Activated T-cell treated with anti-CD3 and anti-CD28 coated beads, Interleukin-2, amount 50 U/mL, for 1 hour (primary cell): ENCODE measurements around the gene PTPRM.
A peak's percentile ranks its signal among the peaks of the same experiment; 100 is the strongest.

Source experiments
- DNase-seq: peaks from one replicate; pipeline ENCODE4 v3.0.0-alpha.2; 2020

Gene PTPRM

GRCh38 chr18:7566567-7567473 is at the start of gene PTPRM:
Gene PTPRM, plus strand, starts transcription at chr18:7567316. Its CDS starts 503 bp downstream, at chr18:7567819.
- peak; percentile 44 for DNase-seq

GRCh38 chr18:7517852-7518251 is 49.3 kb upstream of the PTPRM start:
- DNase-seq = no peak

GRCh38 chr18:7520200-7520785 is 46.8 kb upstream of the PTPRM start:
- DNase-seq = no peak

DNA sequence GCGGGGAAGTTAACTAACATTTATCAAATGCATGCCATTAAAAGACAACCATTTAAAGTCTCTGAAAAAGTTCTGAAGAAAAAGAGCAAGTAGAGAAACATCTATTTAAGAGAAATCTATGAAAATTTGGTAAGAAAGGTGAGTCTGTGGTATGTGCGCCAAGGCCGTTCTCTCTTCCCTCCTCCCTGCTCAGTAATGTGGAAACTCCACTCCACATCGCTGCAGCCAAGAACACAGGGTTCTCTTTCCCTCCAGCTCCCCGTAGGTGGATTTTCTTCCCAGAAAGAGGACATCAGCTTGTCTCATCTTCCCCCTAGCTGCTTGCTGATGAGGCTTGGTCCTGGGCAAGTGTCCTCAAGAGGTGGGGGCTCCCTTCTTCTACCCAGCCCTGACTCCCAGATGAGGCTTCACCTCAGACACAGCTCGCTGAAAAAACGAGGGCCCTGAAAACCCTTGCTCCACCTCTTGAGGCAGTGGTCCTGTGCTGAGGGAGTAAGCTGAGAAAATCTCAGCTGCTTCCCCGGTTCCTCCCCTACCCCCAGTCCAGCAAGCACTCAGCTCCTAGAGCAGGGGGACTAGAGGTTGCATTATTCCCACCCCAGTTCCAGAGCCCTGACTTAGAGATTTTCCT is 45.8 kb upstream of the PTPRM start:
- DNase-seq = no peak

DNA sequence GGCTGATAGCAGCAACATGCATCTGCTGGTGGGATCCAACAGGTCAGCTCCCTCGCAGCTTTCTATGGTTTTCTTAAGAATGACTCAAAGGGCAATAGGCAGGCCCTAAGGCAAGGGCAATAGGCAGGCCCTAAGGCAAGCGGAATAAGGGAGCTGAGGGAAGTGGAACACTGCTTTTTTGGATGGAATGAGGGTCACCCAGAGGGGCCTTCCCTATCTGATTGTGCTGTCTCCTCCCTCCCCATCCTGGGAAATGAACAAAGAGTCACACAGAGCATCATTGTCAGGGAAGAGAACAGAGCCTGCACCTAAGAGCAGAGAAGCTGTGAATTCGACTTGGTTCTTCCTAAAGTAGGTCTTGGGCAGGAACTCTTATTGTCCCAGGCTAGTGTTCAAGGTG is 43.3 kb upstream of the PTPRM start:
- DNase-seq = no peak

DNA sequence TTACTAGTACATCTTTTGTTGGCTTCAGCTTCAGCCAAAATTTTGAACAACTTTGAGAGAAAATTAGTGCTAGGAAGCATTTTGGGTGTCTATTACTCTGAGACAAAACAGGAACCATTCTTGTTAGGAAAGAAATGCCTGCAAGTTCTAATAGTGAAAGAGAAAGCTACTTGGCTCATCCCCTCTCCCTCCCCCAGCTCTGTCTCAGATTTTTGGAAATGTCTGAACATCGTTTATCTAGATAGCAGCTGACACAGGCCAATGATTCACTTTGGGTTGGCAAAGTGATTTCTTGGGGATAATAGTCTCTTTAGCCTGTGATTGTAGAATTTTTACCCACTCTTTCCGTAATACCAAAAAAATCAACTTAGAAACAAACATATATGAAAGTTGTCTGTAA is 42.3 kb upstream of the PTPRM start:
- no peak for DNase-seq

GRCh38 chr18:7532942-7533341 is 34.2 kb upstream of the PTPRM start:
- DNase-seq = no peak

- DNase-seq = no peak
These were observed 31.5 kb upstream of the PTPRM start for GRCh38 chr18:7535436-7536205.

GRCh38 chr18:7537145-7537544 is 30.0 kb upstream of the PTPRM start:
- no peak for DNase-seq

DNA sequence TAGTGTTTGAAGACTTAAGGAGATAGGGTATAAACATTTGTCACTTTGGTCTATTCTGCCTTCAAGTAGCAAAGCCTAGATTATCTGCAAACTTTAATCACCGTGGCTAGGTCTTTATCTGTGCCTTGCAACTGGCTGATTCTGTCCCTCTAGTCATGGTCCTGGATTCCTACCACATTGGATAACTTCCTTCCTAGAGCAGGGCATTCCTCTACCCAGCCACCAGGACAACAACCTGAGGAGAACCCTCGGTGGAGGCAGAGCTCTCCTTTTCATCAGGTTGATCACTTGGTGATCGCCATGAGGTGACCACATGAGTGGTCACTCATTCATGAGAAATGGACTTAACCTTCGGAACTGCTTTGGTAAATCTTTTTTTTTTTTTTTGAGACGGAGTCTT is 25.3 kb upstream of the PTPRM start:
- DNase-seq = no peak

DNA sequence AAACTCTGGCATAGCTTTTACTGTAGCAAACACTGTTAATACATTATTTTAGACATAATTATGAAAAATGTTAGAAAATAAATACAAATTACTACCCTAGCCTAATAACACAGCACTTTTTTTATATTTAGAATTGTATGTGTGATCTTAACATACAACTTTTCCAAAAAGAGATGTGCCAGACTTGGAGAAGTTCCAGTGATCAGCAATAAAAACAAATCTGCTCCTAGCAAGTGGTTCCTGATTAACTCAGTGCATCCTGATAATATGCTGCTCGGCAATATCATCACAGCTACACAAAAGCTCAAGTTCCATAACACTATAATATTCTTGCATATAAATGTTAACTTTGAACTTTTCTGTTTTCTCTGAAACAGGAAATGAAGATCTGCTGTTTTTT is 22.4 kb upstream of the PTPRM start:
- no peak for DNase-seq

DNA sequence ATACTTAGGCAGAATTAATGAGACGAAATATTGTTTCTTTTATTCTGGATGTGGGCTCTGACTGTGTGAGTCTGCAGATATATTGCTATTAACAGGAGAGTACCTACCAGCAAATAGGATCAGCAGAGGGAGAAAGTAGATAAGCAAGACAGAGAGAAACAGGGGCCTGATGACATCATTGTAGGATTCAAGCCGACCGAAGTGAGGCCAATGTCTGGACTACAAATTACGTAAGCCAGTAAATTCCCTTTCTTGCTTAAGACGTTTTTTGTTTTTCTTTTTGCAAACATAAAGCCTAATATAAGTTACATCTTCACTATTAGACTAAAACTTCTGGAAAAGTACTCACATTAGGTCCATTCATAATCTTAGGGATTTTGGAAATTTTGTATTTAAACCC is 21.4 kb upstream of the PTPRM start:
- DNase-seq = no peak

DNA sequence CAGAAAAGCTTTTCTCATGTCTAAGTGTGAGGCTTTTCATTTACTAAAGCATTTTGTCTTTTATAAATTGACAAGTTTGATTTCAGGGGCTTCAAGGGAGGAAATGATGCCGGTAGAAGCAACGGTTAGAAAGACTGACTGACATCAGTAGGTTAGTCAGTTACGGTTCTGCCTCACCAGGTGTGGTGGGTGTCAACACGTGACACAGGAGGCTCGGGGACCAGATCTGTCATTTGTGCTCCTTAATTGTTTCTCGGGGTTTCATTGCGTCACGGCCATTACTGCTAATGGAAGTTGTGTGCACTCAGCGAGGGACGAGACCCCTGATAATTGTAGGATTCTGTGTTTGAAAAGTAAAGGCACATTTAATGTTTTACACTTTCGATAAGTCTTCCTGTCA is 18.9 kb upstream of the PTPRM start:
- no peak for DNase-seq

GRCh38 chr18:7548721-7549120 is 18.4 kb upstream of the PTPRM start:
- no peak for DNase-seq

- DNase-seq = no peak
These were observed 9.1 kb upstream of the PTPRM start for GRCh38 chr18:7557973-7558372.

DNA sequence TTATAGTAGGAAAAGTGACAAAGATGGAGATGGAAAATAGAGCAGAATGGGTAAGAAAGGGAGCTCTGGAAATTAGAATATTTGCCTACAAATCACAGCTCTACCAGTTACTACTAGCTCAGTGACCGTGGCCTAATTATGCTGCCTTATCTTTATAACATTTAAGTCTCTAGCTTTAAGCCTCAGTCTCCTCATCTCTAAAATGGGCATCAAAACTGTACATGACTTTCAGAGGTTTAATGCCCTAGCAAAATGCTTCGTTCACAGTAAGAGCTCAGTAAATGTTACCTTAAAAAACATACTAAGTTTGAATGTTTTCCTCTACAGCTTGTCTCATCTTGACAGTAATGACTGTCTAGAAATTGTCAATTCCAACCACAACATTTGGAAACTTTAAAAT is 8.3 kb upstream of the PTPRM start:
- DNase-seq = no peak

- no peak for DNase-seq
These were observed 7.3 kb upstream of the PTPRM start for GRCh38 chr18:7559709-7560319.

DNA sequence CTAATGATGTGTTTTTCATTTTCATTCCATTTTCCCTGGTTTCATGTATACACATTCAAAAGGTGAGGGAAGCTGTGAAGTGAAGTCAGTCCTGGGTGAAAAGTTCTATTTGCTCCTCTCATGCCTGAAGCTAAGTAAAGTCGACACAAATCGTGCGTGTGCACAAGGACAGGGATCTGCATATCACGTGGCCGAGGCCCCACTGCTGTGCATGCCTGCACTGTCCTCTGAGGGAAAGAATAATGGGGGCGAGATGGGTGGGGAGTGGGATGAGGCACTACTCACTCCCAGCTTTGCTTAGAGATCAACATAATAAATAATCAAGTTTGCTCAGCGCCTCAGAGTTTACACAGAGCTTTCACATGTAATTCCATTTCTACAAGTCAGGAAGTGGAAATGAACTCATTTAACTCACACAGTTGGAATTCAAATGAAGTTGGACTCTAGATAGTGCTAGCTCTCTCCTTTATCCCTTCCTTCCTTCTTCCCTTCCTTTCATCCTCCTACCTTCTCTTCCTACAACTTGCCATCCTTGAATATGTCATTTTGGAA is 5.1 kb upstream of the PTPRM start:
- DNase-seq = no peak

GRCh38 chr18:7562491-7562890 is 4.6 kb upstream of the PTPRM start:
- DNase-seq = no peak

DNA sequence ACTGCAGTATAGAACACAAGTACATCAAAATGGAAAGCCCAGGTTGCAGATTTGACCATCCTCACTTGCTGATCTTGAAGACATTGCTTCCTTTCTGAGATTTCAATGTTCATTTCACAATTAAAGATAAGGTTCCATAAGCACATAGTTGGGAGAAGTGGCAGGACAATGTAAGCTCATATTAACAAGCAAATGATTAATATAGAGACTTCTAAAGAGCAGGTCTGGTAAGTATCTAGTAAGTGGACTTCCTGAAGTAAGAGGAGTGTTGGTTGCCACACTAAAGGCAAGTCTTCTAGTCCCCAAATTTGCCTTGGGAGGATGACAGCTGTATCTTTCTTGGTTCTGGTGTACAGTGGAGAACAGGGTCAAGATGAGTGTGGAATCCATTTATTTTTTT is 1.4 kb upstream of the PTPRM start:
- no peak for DNase-seq

- no peak for DNase-seq
These were observed 911 bp upstream of the PTPRM start for GRCh38 chr18:7566244-7566566.
